Retinal pigment epithelial cell (primary cell): ENCODE measurements around the gene KRTAP5-11.
"Not testable (repeated sequence)": the region's sequence is repeated elsewhere in the genome, so short reads cannot be mapped to it uniquely, and the experiment has no call there.

Source experiments
- DNase-seq: peaks from one replicate; pipeline ENCODE4 v3.0.0-alpha.2; 2010; ENCODE audit warnings: low read depth
- H3K4me3 ChIP-seq: 2 replicates; pipeline ENCODE4 v1.5.1; 2011; ENCODE audit warnings: mild to moderate bottlenecking, low read length, control low read depth, moderate library complexity
- TF ChIP-seq, protein P1 (sequence below): conservative IDR thresholded peaks from 2 replicates; pipeline ENCODE4 v1.5.1; 2011; ENCODE audit warnings: low read depth, low read length, control low read depth, inconsistent platforms

The KRTAP5-11 gene

GRCh38 chr11:71535825-71536224, 46.9 kb downstream of the KRTAP5-11 start:
- TF ChIP-seq, protein P1, sequence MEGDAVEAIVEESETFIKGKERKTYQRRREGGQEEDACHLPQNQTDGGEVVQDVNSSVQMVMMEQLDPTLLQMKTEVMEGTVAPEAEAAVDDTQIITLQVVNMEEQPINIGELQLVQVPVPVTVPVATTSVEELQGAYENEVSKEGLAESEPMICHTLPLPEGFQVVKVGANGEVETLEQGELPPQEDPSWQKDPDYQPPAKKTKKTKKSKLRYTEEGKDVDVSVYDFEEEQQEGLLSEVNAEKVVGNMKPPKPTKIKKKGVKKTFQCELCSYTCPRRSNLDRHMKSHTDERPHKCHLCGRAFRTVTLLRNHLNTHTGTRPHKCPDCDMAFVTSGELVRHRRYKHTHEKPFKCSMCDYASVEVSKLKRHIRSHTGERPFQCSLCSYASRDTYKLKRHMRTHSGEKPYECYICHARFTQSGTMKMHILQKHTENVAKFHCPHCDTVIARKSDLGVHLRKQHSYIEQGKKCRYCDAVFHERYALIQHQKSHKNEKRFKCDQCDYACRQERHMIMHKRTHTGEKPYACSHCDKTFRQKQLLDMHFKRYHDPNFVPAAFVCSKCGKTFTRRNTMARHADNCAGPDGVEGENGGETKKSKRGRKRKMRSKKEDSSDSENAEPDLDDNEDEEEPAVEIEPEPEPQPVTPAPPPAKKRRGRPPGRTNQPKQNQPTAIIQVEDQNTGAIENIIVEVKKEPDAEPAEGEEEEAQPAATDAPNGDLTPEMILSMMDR: no peak
- no peak for DNase-seq
- no peak overlapping the region for H3K4me3 ChIP-seq

DNA sequence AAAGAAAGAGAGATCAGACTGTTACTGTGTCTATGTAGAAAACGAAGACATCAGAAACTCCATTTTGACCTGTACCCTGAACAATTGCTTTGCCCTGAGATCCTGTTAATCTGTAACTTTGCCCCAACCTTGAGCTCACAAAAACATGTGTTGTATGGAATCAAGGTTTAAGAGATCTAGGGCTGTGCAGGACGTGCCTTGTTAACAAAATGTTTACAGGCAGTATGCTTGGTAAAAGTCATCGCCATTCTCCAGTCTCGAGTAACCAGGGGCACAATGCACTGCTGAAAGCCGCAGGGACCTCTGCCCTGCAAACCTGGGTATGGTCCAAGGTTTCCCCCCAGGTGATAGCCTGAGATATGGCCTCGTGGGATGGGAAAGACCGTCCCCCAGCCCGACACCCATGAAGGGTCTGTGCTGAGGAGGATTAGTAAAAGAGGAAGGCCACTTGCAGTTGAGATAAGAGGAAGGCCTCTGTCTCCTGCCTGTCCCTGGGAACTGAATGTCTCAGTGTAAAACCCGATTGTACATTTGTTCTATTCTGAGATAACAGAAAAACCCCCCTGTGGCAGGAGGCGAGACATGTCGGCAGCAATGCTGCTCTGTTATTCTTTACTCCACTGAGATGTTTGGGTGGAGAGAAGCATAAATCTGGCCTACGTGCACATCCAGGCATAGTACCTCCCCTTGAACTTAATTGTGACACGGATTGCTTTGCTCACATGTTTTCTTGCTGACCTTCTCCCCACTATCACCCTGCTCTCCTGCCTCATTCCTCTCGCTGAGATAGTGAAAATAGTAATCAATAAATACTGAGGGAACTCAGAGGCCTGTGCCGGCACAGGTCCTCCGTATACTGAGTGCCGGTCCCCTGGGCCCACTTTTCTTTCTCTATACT, 47.7 kb downstream of the KRTAP5-11 start:
- H3K4me3 ChIP-seq, DNase-seq: not testable (repeated sequence)

DNA sequence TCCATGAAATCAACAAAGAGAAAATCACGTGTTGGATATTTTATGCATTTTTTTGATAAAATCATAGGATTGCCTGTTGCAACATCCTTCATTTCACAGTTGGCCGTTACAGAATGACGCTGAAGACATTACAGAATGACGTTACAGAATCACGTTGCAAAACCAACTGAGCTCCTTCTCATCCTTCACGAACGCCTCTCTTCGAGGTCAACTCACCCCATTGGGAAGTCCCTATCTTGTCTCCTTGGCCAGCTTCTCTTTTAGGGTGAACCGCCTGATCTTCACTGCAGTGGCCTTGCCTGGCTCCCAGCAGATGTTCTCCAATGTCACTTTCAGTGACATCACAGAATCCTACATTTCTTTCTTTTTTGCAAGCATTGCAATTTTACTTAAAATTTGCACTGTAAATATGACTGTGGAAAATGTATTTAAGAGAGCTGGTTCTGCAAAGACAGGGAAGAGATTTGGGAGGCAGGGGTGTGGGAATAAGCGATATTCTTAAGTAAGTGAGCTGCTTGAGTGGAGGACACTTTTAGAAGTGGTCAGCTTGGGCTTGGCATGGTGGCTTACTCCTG, 50.6 kb downstream of the KRTAP5-11 start:
- no peak overlapping the region for H3K4me3 ChIP-seq
- no peak for DNase-seq
- TF ChIP-seq, protein P1: no peak
